Stimulated activated CD8-positive, alpha-beta memory T cell treated with anti-CD3 and anti-CD28 coated beads, Interleukin-12 subunit alpha, Interleukin-12 subunit beta, amount 100 ng/mL, for 24 hours (primary cell): ENCODE results near the gene CXCR6.
A peak's percentile ranks its signal among the peaks of the same experiment; 100 is the strongest.

Experiments
- DNase-seq: peaks from one replicate; pipeline ENCODE4 v3.0.0-alpha.2; 2020; ENCODE audit errors: extremely low read depth

The CXCR6 gene

DNA sequence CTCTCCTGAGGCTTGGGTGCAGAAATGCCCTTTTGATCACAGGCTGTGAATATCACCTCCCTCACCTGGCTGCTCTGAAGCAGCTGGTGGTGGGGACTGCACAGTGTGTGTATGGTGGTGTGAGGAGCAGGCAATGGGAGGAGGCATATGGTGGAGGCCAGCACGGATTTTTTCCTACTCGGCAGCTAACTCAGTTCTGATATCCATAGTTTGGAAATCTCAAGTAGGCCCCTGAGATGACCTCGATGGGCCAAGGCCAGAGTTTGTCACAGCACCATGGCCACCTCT lies 21.3 kb upstream of the CXCR6 start:
- DNase-seq, result no peak

DNA sequence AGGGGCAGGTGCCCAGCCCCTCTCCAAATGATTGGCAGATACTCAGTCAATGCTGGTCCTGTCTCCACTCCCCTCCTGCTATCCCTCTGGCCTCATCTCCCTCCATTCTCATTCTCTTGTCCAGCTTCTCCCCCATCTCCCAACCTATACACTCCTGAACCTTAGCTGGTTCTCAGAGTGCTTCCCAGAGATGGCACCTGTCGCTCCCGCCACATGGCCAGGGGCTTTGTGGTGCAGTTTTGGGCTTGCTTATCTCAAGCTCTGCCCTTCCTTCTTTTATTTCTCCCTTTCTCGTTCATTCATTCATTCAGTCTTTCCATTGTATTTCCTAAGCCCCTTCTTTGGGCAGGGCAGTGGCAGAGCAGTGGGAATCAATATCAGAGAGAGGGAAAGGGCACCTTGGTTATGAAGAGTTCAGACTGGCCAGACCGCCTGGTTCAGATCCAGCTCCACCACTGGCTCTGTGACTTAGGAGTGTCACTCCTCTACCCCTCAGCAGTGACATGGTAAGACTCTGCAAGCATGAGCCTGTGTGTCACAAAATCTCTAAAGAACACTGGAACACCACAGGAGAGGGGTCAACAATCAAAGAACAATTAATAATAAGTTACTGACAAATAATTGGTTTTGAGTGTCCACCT lies 20.2 kb upstream of the CXCR6 start:
- no peak for DNase-seq

DNA sequence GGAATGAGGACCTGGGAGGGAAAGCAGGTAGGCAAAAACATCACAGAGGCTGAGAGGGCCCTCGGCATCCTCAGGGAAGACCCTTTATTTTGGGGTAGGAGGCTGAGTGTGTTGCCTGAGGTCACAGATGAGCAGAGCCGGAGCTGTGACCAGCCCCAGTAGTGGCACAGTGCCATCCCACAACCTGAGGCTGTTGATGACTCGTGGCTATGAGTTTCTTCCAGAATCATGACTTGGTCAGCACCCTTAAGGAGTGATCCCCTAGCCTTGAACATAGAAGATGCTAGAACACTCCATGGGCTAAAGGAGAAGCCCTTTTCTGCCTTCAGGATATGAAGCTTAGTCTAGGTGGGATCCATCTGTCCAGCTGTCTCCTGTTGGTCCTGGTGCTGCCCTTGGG lies 19.5 kb upstream of the CXCR6 start:
- no peak for DNase-seq

DNA sequence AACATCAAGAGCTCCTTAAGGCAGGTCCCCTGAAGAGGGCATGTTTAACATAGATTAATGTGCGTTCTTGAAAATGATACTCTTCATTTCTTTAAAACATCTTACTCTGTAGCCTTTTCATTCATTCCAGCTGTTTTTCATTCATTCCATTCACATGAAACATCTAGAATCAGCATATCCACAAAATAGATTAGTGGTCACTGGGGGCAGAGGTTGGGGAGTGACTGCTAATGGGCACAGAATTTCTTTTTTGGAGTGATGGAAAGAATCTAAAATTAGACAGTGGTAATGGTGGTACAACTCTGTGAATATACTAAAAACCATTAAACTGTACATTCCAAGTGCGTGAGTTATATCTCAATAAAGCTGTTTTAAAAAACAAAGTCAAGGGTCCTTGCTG lies 15.4 kb upstream of the CXCR6 start:
- no peak for DNase-seq

DNA sequence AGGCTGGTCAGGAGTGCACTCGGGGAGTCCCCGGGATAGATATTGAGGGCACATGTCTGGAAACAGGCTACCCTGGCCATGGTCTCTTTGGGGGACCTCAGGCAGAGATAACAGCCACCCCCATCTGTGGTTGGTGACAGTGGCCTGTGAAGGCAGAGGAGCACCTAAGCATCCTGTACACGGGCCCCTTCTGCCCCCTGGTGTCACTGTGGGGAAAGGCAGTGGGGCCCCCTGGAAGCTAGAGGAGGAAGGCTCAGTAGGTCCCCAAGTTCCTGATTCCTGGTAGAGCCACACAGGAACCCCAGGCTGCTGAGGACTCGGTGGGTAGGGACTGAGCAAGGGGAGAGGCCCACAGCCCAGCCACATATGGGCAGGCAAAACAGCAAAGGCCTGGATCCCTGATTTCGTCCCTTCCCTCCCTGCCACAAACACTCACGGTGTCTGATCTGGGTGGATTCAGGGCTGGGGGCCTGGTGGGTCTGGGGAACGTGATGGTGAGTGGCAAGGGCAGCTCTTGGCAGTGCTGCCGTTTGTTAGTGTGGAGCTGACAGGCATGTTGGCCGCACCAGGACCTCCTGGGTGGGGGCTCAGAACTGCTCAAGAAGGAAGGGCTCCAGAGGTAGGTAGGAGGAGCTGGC lies 14.1 kb upstream of the CXCR6 start:
- DNase-seq, result peak; percentile 24

DNA sequence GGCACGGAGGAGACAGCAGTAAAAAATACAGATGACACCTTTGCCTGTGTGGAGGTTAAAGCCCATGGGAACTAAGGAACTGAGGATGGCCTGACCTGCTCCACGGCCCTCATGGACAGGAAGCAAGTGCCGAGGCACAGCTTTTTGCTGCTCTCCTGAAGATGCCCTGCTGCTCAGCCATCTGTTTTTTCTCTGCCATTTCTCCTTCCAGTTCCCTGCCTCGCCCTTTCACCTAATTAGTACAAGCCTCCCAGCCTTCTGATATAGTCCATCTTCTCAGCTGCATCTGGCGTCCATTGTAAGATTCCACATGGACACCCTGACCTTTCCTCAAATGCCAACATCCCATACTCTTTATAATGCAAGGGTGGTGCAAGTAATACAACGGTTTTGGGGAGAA lies 11.8 kb upstream of the CXCR6 start:
- no peak for DNase-seq

DNA sequence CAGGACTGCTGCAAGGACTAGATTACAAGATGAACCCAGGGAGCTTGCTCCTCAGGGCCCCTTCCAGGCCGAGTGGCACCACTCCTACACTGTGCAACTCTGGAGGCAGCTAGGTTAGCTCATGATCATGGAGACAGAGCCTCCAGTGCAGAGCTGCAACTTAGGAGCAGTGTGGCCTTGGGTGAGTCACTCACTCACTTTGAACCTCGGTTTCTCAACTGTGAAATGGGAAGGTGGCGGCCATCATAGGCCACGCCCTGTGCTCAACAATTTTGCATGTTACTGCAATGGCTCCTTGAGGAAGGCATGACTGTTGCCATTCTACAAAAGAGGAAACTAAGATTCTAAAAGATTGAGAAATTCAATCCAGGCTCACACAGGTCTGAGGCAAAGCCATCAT lies 11.2 kb upstream of the CXCR6 start:
- DNase-seq, result no peak

DNA sequence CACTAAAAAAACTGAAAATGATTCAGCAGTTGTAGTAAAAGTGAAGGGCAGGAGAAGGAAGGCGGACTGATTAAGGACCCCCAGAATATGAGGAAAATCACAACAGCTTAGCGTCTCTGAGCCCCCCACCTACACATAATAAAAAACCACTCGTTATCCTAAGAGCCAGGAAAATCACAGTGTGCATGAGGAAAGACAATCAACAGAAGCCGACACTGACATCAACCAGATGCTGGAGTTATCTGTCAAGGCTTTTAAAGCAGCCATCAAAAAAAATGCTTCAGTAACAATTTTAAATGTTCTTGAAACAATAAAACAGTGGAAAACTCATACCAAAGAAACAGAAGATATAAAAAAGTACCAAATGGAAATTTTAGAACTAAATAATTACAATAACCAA lies 9.7 kb upstream of the CXCR6 start:
- no peak for DNase-seq

DNA sequence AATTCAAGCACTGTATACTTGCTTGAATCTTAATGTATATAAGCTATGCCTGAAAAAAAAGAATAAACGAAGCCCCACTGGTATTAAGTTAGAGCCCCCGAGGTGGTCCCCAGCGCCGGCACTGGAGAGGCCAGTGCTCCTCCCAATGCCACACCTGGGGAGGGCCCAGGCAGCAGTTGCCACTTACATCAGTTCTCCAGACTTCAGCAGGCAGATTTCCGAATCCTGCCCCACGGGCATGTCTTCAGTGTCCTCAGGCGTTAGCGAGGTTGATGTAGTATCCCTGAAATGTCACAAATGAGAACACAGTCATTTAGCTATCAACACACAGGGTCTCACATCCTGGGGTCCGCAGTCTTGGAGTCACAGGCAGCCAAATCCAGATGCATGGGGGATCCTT lies 7.0 kb upstream of the CXCR6 start:
- DNase-seq, result no peak

DNA sequence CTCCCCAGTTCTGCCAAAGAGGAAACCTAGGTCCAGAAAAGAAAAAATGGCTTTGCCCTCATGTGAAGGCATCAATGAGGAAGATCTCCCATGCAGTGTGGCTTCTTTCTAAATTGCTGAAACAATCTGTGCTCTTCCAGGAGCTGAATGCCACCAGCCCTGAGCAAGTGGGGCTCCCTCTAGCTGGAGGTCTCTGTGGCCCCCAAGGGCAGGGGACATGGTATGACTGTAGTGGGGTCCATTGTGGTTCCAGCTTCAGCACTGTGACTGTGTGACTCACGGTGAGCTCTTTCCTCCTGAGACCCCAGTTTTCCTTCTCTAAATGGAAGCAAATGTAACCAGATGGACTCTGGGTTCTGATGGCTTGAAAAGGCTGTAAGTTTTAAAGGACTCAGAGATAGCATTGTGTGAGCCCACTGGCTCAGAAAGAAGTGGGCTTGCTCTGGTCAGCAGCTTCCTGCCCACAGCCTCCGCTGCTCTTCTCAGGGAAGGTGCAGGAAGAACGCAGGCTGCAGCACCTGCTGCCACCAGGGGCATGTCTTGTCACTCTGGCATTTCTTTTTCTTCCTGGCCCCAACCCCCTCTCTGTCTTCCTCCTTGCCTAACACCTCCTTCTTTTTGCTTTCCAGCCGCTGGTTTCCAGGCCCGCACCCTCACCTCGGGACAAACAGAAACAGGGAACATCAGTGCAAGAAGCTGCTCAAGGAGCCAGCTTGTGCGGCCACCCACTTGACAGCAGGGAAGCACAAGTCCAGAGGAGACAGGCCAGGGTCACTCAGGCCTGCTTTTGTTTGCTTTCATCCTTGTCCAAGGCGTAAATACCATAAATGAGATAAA lies 5.8 kb upstream of the CXCR6 start:
- DNase-seq, result no peak

DNA sequence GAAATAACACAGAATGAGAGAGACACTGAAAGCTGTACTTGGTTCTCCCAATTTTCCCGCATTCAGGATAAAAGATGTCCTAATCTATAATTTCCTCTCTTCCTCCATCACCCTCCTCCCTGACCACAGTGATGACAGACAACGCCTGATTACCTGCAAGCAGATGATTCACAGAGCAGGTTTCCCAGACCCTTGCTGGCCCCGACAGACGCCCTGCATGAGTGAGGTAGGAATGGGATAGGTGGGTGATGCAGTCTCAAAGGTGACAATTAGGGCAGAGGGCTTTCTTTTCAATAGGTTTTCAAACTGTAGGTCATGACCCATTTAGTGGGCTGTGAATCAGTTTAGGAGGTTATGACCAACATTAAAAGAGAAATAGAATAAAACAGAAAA lies 5.2 kb upstream of the CXCR6 start:
- DNase-seq, result no peak

DNA sequence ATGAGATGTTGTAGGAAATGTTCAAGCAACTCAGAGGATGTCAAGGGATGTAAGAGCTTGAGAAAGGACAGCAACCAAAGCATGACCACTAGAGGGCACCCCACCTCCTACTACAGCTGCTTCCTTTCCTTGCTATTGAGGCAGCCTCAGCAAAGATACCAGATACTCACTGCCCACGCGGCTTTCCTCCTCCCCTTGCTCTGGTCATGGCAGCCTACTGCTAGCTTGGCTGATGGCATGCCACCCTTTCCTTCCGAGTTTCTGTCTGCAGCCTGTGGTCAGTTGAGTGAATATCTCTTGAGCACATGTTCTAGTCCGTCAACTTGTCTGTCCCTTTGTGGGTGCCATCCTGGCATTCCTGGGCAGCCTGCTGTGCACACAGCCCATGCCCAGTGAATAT lies 4.4 kb upstream of the CXCR6 start:
- peak; percentile 69 for DNase-seq

DNA sequence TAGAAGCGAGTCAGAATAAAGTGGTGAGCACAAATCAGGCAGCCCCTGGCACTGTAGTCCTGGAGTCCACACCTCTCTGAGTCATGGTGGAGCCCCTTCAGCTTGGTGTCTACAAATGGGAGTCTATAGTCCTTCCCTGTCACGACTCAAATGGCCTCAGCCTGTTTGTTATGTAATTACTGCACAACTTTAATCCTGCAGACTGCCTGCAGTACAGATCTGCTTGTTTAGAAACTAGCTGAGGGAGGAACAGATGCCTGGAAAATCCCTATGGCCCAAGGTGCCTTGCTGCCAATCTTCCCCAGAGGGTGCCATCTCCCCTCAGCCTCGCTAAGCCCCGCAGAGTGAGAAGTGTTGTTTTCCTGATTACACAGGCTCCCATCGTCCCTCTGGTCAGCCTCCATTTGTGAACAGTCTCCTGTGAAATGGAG lies 3.9 kb upstream of the CXCR6 start:
- DNase-seq, result no peak

DNA sequence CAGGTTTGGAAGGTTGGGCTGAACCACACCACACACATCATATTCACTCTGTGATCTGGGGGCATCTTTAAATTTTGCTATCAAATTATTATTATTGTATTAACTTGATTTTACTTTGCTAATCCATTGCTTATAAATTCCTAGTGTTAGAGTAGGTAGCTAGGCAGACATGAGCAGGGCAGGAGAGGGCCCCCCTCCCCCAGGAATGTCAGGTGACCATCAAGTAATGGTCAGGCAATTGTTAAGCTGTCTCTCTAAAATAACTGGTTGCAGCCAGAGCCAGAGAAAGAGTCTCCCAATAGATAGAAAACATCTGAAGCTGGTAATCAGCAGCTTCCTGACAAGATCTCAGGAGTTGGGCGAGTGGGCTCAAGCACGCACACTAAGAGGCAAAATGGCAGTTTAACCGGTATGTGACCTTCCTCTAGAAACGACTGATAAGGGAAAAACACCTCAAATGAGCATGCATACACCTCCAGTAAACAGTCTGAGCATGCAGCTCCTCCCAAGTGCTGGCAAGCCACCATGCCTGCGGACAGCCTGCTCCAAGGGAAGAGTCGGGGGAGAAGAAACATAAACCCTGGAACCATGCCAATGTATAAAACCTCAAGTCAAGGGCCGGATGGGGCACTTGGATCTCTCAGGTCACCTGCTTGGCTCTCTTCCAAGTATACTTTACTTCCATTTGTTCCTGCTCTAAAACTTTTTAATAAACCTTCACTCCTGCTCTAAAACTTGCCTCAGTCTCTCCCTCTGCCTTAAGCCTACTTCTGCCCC lies 3.1 kb upstream of the CXCR6 start:
- no peak for DNase-seq

DNA sequence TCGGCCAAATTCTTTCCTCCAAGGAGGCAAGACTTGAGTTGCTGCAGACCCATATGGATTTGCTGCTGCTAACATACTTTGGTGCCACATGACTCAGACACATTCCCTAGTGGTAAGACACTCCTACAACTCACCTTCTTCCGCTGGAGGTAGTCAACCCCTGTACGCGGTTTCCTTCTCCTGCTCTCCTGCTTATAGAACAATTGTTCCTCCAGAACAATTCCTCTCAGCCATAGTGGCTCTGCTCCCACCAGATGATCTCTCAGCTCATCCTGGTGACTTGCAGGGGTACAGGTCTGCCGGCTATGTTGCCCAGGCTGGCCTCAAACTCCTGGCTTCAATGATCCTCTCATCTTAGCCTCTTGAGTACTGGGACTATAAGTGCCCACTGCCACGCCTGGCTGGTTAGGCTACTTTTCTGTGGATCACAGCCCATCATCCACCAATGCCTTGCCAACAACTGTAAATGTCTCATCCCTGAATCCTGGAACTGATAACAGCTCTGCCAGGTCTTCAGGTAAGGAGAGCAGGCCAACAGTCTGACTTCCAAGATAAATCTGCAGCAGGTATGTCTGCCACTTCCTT lies 2.4 kb upstream of the CXCR6 start:
- DNase-seq, result no peak

DNA sequence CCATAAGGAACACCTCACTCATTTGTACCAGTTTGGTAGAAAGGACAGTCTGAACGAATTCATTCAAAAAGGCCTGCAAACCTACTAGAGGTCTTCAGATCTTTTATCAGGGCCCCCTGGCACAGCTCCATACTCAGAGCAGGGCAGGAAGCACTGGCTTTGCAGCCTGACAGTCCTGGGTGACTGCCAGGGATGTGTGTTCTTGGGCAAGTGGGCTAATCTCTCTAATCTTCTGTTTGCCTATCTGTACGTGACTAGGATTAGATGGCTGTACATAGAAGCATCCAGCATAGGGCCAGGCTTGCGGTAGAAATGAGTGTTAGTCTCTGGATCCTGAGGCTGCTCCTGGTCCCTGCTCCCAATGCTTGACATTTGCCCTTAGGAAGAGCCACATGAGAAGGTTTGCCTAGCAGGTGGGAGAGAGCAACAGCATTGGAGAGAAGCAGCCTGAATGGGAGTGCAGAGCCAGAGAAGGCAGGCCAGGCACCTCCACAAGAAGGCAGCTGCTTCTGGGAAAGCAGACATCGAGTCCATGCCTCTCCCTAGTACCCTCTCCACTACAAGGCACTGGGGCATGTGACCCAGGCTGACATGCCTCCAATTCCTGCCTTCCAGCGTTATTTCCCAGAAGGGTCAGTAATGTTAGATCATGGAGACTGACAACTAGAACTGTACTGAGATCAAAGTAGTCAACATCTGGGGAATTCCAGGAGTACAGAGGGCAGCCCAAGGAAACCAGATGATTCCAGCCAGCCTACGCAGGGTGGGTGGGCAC lies 1.0 kb upstream of the CXCR6 start:
- no peak for DNase-seq

DNA sequence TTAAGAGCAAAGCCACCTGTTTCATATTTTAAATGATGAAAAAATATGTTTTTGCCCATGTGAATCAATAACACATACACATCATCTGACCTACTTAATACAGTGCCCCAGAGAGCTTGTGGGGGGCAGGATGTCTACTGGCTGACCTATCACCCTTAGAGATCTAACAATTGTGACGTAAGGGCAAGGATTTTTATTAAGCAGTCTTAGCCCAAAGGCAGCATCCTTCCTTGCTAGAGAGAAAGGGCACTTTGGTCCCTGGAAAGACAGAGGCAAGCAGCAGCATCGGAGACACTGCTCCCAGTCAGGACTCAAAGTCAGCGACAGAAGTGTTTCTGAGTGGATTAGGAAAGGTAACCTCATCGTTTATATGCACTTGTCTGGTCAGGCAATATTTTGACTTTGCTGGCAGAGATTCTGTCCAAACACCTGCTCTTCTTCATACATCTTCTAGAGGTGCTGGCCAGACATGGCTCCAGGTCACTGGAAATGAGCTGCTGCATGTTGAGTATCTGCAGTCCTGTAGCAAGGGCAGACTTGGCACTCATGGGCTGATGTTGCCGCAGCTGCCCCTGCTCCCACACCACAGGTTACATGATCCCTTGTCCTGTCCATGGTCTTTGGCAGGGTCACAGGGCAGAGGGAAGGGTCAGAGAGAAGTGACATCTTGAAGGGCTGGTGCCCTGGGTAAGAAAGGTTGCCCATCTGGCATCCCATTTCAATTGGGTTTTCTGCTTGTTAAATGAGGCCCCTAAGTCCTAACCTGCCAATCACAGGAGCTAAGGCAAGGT lies 1.8 kb downstream of the CXCR6 start:
- no peak for DNase-seq

DNA sequence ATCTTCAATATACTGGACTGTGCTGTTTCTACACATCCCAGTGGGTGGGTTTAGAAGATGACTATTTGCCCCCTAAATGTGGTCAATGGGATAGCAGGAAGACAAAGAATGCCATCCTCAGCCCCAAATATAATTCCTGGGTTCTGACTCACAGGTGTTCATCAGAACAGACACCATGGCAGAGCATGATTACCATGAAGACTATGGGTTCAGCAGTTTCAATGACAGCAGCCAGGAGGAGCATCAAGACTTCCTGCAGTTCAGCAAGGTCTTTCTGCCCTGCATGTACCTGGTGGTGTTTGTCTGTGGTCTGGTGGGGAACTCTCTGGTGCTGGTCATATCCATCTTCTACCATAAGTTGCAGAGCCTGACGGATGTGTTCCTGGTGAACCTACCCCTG lies 3.0 kb downstream of the CXCR6 start:
- no peak for DNase-seq

DNA sequence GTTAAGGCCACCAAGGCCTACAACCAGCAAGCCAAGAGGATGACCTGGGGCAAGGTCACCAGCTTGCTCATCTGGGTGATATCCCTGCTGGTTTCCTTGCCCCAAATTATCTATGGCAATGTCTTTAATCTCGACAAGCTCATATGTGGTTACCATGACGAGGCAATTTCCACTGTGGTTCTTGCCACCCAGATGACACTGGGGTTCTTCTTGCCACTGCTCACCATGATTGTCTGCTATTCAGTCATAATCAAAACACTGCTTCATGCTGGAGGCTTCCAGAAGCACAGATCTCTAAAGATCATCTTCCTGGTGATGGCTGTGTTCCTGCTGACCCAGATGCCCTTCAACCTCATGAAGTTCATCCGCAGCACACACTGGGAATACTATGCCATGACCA lies 3.6 kb downstream of the CXCR6 start:
- no peak for DNase-seq

DNA sequence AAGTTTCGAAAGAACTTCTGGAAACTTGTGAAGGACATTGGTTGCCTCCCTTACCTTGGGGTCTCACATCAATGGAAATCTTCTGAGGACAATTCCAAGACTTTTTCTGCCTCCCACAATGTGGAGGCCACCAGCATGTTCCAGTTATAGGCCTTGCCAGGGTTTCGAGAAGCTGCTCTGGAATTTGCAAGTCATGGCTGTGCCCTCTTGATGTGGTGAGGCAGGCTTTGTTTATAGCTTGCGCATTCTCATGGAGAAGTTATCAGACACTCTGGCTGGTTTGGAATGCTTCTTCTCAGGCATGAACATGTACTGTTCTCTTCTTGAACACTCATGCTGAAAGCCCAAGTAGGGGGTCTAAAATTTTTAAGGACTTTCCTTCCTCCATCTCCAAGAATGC lies 4.1 kb downstream of the CXCR6 start:
- no peak for DNase-seq
